ENCODE measurements around the gene TAC3.
"Not testable (repeated sequence)": the region's sequence is repeated elsewhere in the genome, so short reads cannot be mapped to it uniquely, and the experiment has no call there.

The TAC3 gene

GRCh38 chr12:56982578-56983236 is 33.6 kb downstream of the TAC3 start:
- DNase-seq, ATAC-seq: not testable (repeated sequence)

DNA sequence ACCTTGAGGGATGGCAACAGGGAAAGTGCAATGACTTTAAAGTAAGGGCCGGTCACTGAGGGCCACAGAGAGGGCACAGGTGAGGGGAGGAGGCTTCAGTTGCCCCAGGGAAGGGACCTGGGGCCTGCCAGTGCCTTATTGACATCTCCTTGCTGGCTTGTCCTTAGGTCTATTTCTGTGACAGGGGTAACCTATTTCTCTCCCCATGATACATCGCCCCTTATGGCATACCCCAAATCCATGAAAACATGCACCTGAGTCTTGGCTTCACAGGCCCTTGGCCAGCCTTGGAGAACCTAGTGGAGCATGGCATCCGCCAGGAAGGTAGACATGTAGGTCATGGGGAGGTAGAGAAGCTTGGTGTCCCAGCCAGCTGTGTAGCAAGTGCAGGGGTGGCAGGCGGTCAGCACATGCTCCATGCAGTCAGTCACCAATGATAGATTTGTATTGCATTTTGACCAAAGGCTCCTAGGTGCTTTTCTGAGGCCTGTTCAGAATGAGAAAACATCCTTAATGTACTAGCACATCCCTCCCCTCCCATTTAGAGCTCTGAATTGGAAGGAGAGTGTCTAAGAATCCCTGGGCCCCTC is 35.3 kb downstream of the TAC3 start:
- no peak for DNase-seq
- ATAC-seq, result no peak

DNA sequence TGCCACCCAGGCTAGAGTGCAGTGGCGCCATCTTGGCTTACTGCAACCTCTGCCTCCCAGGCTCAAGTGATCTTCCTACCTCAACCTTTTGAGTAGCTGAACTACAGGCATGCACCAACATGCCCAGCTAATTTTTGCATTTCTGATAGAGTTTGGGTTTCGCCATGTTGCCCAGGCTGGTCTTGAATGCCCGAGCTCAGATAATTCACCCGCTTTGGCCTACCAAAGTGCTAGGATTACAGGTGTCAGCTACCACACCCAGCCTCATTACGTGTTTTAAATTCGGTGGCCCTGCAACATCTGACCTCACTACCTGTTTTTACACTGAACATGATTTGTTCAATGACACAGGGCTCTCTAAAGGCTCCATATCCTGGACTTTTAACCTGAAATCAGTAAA is 36.1 kb downstream of the TAC3 start:
- no peak for DNase-seq
- ATAC-seq, result no peak

- ATAC-seq, result no peak
- no peak for DNase-seq
Measured at GRCh38 chr12:56979628-56980027, 36.7 kb downstream of the TAC3 start.

DNA sequence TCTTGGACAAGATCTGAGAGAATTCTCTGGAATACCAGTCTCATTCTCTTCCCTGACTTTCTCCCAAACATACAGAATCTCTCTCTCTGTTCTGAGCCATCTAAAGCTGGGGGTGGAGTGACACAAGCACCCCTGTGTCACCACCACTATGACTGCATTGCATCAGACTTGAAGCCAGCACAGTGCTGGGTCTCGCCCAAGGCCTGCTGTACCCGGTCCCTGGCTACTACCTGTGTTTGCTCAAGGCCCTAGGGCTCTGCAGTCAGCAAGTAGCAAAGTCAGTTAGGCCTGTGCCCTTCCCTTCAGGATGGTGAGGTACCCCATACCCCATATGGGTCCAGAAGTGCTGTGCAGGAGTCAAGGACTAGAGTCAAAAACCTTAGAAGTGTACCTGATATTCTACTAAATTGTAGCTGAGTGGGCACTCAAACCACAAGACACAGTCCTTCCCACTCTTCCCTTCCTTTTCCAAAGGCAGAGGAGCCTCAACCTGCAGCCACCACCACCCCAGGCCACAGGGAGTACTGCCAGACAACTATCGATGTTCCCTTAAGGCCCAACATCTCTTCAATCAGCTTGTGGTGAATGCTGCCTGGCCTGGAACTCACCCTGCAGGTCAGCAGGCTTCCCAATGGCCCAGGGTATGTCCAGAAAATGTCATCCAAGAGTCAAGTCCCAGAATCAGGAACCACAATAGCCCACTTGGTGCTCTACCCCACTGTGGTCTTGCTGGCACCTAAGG is 37.8 kb downstream of the TAC3 start:
- ATAC-seq, result peak; percentile 28
- no peak for DNase-seq

DNA sequence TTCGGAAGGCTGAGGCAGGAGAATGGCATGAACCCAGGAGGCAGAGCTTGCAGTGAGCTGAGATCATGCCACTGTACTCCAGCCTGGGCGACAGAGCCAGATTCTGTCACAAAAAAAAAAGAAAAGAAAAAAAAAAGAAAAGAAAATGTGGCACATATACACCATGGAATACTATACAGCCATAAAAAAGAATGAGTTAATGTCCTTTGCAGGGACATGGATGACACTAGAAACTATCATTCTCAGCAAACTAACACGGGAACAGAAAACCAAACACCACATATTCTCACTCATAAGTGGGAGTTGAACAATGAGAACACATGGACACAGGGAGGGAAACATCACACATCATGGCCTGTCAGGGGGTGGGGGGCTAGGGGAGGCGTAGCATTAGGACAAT is 39.0 kb downstream of the TAC3 start:
- DNase-seq, ATAC-seq: not testable (repeated sequence)

DNA sequence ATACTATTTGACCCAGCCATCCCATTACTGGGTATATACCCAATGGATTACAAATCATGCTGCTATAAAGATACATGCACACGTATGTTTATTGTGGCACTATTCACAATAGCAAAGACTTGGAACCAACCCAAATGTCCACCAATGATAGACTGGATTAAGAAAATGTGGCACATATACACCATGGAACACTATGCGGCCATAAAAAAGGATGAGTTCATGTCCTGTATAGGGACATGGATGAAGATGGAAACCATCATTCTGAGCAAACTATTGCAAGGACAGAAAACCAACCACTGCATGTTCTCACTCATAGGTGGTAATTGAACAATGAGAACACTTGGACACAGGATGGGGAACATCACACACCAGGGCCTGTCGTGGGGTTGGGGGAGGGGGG is 42.1 kb downstream of the TAC3 start:
- DNase-seq, ATAC-seq: not testable (repeated sequence)

DNA sequence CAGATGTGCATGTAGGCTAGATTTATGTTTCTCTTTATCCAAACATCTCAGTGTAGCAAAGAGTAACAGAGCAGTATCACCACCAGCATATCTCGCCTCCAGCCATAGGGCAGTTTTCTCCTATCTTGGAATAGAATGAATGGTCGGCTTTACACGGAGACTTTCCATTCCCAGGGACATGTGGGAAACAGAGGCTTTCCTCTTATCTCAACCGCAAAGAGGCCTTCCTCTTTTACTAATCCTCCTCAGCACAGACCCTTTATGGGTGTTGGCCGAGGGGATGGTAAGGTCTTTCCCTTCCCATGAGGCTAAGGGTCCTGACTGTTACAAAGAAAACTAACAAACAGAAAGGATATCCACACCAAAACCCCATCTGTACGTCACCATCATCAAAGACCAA is 47.4 kb downstream of the TAC3 start:
- not testable (repeated sequence) for DNase-seq, ATAC-seq

GRCh38 chr12:56965997-56966642 is 50.2 kb downstream of the TAC3 start:
- not testable (repeated sequence) for DNase-seq

GRCh38 chr12:56965124-56965523 is 51.2 kb downstream of the TAC3 start:
- not testable (repeated sequence) for ATAC-seq, DNase-seq

More at GRCh38 chr12:56965997-56966642, 50.2 kb downstream of the TAC3 start:
- not testable (repeated sequence) for ATAC-seq

- not testable (repeated sequence) for DNase-seq, ATAC-seq
Measured at GRCh38 chr12:56963557-56963956, 52.8 kb downstream of the TAC3 start.

DNA sequence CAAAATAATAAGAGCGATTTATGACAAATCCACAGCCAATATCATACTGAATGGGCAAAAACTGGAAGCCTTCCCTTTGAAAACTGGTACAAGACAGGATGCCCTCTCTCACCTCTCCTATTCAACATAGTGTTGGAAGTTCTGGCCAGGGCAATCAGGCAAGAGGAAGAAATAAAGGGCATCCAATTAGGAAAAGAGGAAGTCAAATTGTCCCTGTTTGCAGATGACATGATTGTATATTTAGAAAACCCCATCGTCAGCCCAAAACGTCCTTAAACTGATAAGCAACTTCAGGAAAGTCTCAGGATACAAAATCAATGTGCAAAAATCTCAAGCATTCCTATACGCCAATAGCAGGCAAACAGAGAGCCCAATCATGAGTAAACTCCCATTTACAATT is 54.1 kb downstream of the TAC3 start:
- not testable (repeated sequence) for ATAC-seq, DNase-seq

Measured in stimulated activated naive CD8-positive, alpha-beta T cell treated with anti-CD3 and anti-CD28 coated beads, Interleukin-15, Interleukin-2, amounts not matched to agents 100 U/mL and 50 U/mL, for 24 hours (primary cell).